ENCODE results near the gene RAMACL. TPM values are rescaled to one million over a fixed set of nuclear protein-coding genes. Genes with fewer than 3 reads are reported as not detected.
"Not testable (repeated sequence)": the region's sequence is repeated elsewhere in the genome, so short reads cannot be mapped to it uniquely, and the experiment has no call there.

The RAMACL gene
- total RNA-seq, 2 experiments from 2014 or later, result 0.25 to 0.32 TPM

GRCh38 chr6:166545156-166546034 is 41.1 kb downstream of the RAMACL start:
- no peaks in the 10 kb centered on the region for H3K27me3 Mint-ChIP-seq
- no peak for DNase-seq

GRCh38 chr6:166544296-166544605 is 42.2 kb downstream of the RAMACL start:
- Mint-ChIP-seq H3K9me3 (no peaks in the 10 kb centered on the region), H3K36me3 (ENCODE audit: low read depth) (no peaks in the 10 kb centered on the region), H3K27ac (no peak overlapping the region), H3K4me1 (peaks cover 28% of the 10 kb centered on the region), H3K4me3 (no peak overlapping the region), H3K27me3 (no peaks in the 10 kb centered on the region)
- DNase-seq, result no peak
- ChIA-PET CTCF (interaction anchor here (0.8 kb wide), 1 partner anchor 10 kb away, joined by 4 read pairs; no protein-coding TSS in a partner anchor), POLR2A (no interaction called here)

More at GRCh38 chr6:166545156-166546034, 41.1 kb downstream of the RAMACL start:
- H3K27ac Mint-ChIP-seq, result no peak overlapping the region
- CTCF ChIA-PET, result interaction anchor here (0.7 kb wide), 1 partner anchor 281 kb away, joined by 3 read pairs; no protein-coding TSS in a partner anchor
- no peak overlapping the region for H3K4me3 Mint-ChIP-seq
- H3K4me1 Mint-ChIP-seq, result peaks cover 19% of the 10 kb centered on the region
- POLR2A ChIA-PET, result no interaction called here
- no peaks in the 10 kb centered on the region for H3K36me3 Mint-ChIP-seq (ENCODE audit: low read depth)
- H3K9me3 Mint-ChIP-seq, result no peaks in the 10 kb centered on the region

GRCh38 chr6:166543603-166544295 is 42.7 kb downstream of the RAMACL start:
- peaks cover 32% of the 10 kb centered on the region for H3K4me1 Mint-ChIP-seq
- H3K27me3 Mint-ChIP-seq, result no peaks in the 10 kb centered on the region
- POLR2A ChIA-PET, result no interaction called here
- DNase-seq, result no peak
- H3K27ac Mint-ChIP-seq, result no peak overlapping the region
- CTCF ChIA-PET, result interaction anchor here (0.8 kb wide), 1 partner anchor 10 kb away, joined by 4 read pairs; no protein-coding TSS in a partner anchor
- H3K36me3 Mint-ChIP-seq (ENCODE audit: low read depth), result no peaks in the 10 kb centered on the region
- no peaks in the 10 kb centered on the region for H3K9me3 Mint-ChIP-seq
- no peak overlapping the region for H3K4me3 Mint-ChIP-seq

GRCh38 chr6:166542580-166542912 is 43.9 kb downstream of the RAMACL start:
- H3K27me3 Mint-ChIP-seq, result no peaks in the 10 kb centered on the region
- H3K4me1 Mint-ChIP-seq, result peaks cover 35% of the 10 kb centered on the region
- H3K27ac Mint-ChIP-seq, result no peak overlapping the region
- POLR2A ChIA-PET, result no interaction called here
- H3K36me3 Mint-ChIP-seq (ENCODE audit: low read depth), result no peaks in the 10 kb centered on the region
- H3K4me3 Mint-ChIP-seq, result no peak overlapping the region
- no peaks in the 10 kb centered on the region for H3K9me3 Mint-ChIP-seq
- no peak for DNase-seq
- CTCF ChIA-PET, result no interaction called here

- peaks cover 35% of the 10 kb centered on the region for H3K4me1 Mint-ChIP-seq
- no peaks in the 10 kb centered on the region for H3K9me3 Mint-ChIP-seq
- CTCF ChIA-PET, result no interaction called here
- peak overlapping the region; percentile 22 for H3K27ac Mint-ChIP-seq
- no peaks in the 10 kb centered on the region for H3K27me3 Mint-ChIP-seq
- POLR2A ChIA-PET, result no interaction called here
- peak overlapping the region; percentile 56 for H3K4me3 Mint-ChIP-seq
- H3K36me3 Mint-ChIP-seq (ENCODE audit: low read depth), result no peaks in the 10 kb centered on the region
- DNase-seq, result no peak
These were observed 44.5 kb downstream of the RAMACL start for GRCh38 chr6:166541876-166542579.

- Mint-ChIP-seq H3K36me3 (ENCODE audit: low read depth) (no peaks in the 10 kb centered on the region), H3K27me3 (no peaks in the 10 kb centered on the region), H3K4me3 (peak overlapping the region; percentile 56), H3K27ac (peak overlapping the region; percentile 72), H3K9me3 (no peaks in the 10 kb centered on the region), H3K4me1 (peaks cover 35% of the 10 kb centered on the region)
- POLR2A ChIA-PET, result no interaction called here
- CTCF ChIA-PET, result no interaction called here
- no peak for DNase-seq
These were observed 45.1 kb downstream of the RAMACL start for GRCh38 chr6:166541366-166541765.

- Mint-ChIP-seq H3K4me1 (peaks cover 35% of the 10 kb centered on the region), H3K27ac (peak overlapping the region; percentile 72), H3K9me3 (no peaks in the 10 kb centered on the region), H3K4me3 (peak overlapping the region; percentile 56), H3K27me3 (no peaks in the 10 kb centered on the region), H3K36me3 (ENCODE audit: low read depth) (no peaks in the 10 kb centered on the region)
- CTCF ChIA-PET, result no interaction called here
- POLR2A ChIA-PET, result no interaction called here
- peak; percentile 31 for DNase-seq
These were observed 45.7 kb downstream of the RAMACL start for GRCh38 chr6:166540631-166541331.

- peak overlapping the region; percentile 44 for H3K27ac Mint-ChIP-seq
- no peaks in the 10 kb centered on the region for H3K9me3 Mint-ChIP-seq
- no peaks in the 10 kb centered on the region for H3K27me3 Mint-ChIP-seq
- POLR2A ChIA-PET, result no interaction called here
- no peaks in the 10 kb centered on the region for H3K36me3 Mint-ChIP-seq (ENCODE audit: low read depth)
- H3K4me3 Mint-ChIP-seq, result no peak overlapping the region
- DNase-seq, result no peak
- H3K4me1 Mint-ChIP-seq, result peaks cover 35% of the 10 kb centered on the region
- CTCF ChIA-PET, result no interaction called here
These were observed 46.9 kb downstream of the RAMACL start for GRCh38 chr6:166539543-166539942.

DNA sequence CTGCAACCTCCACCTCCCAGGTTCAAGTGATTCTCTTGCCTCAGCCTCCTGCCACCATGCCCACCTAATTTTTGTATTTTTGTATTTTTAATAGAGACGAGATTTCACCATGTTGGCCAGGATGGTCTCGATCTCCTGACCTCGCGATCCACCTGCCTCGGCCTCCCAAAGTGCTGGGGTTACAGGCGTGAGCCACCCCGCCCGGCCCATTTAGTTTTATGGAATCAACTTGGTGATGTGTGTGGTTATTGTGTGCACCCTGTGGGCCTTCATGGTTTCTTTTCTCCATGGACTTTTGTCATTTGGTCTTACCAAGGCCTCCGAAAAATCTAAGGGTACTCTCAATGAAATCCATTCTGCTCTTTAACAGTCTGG is 47.5 kb downstream of the RAMACL start:
- POLR2A ChIA-PET; H3K27ac Mint-ChIP-seq; H3K9me3 Mint-ChIP-seq; H3K36me3 Mint-ChIP-seq (ENCODE audit: low read depth); H3K4me3 Mint-ChIP-seq; DNase-seq; CTCF ChIA-PET; H3K27me3 Mint-ChIP-seq: not testable (repeated sequence)
- H3K4me1 Mint-ChIP-seq, result peaks cover 35% of the 10 kb centered on the region

- Mint-ChIP-seq H3K4me3 (no peak overlapping the region), H3K4me1 (peaks cover 35% of the 10 kb centered on the region), H3K9me3 (no peaks in the 10 kb centered on the region), H3K27me3 (no peaks in the 10 kb centered on the region), H3K36me3 (ENCODE audit: low read depth) (no peaks in the 10 kb centered on the region), H3K27ac (no peak overlapping the region)
- POLR2A ChIA-PET, result no interaction called here
- CTCF ChIA-PET, result interaction anchor here (0.6 kb wide), 1 partner anchor 1006 kb away, joined by 5 read pairs; no protein-coding TSS in a partner anchor
- DNase-seq, result no peak
These were observed 48.0 kb downstream of the RAMACL start for GRCh38 chr6:166538297-166539010.

GRCh38 chr6:166534658-166535406 is 51.6 kb downstream of the RAMACL start:
- Mint-ChIP-seq H3K4me1 (peaks cover 13% of the 10 kb centered on the region), H3K9me3 (no peaks in the 10 kb centered on the region), H3K4me3 (no peak overlapping the region), H3K27me3 (no peaks in the 10 kb centered on the region), H3K27ac (no peak overlapping the region), H3K36me3 (ENCODE audit: low read depth) (no peaks in the 10 kb centered on the region)
- ChIA-PET CTCF (interaction anchor here (0.6 to 1.9 kb wide), 4 partner anchors 9 to 422 kb away, joined by 3 to 4 read pairs (median 4); partner anchors contain the start of gene RNASET2), POLR2A (no interaction called here)
- no peak for DNase-seq

Measured in activated CD4-positive, alpha-beta T cell treated with anti-CD3 and anti-CD28 coated beads, Interleukin-2, amount 10 ng/mL, durations not matched to agents 7 days and 5 days (primary cell).